Measurements from ENCODE around the gene STT3B. TPM values are rescaled to one million over a fixed set of nuclear protein-coding genes. Genes with fewer than 3 reads are reported as not detected.

Gene STT3B
- total RNA-seq, 4 donors from 2014 or later: 62.4 to 99.3 (median 69.0) TPM

- no peaks in the 10 kb centered on the region for H3K9me3 ChIP-seq
- H3K27ac ChIP-seq: no peak overlapping the region
- H3K4me3 ChIP-seq: no peak overlapping the region
- in situ Hi-C loops (cut with MboI; ENCODE audit: low sequenced_read_pairs in 4 of 4) (no loop called here), intact Hi-C loops (cut with DNase I; ENCODE audit: low total_unique reads) (no loop called here)
- no peak for TF ChIP-seq POLR2A (IDR thresholded peaks at IDR 0.05)
- TF ChIP-seq, protein P1, sequence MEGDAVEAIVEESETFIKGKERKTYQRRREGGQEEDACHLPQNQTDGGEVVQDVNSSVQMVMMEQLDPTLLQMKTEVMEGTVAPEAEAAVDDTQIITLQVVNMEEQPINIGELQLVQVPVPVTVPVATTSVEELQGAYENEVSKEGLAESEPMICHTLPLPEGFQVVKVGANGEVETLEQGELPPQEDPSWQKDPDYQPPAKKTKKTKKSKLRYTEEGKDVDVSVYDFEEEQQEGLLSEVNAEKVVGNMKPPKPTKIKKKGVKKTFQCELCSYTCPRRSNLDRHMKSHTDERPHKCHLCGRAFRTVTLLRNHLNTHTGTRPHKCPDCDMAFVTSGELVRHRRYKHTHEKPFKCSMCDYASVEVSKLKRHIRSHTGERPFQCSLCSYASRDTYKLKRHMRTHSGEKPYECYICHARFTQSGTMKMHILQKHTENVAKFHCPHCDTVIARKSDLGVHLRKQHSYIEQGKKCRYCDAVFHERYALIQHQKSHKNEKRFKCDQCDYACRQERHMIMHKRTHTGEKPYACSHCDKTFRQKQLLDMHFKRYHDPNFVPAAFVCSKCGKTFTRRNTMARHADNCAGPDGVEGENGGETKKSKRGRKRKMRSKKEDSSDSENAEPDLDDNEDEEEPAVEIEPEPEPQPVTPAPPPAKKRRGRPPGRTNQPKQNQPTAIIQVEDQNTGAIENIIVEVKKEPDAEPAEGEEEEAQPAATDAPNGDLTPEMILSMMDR (IDR thresholded peaks at IDR 0.05 in 4 of 5, conservative IDR thresholded peaks at IDR 0.05 in 1 of 5): no peak
- no peaks in the 10 kb centered on the region for H3K27me3 ChIP-seq
- no peaks in the 10 kb centered on the region for H3K4me1 ChIP-seq
- no peak for DNase-seq
- no peak for ATAC-seq
- H3K36me3 ChIP-seq: no peaks in the 10 kb centered on the region
Measured at GRCh38 chr3:31673950-31674349, 141.2 kb downstream of the STT3B start.

GRCh38 chr3:31676556-31676955, 143.8 kb downstream of the STT3B start:
- H3K9me3 ChIP-seq: no peaks in the 10 kb centered on the region
- H3K36me3 ChIP-seq: no peaks in the 10 kb centered on the region
- in situ Hi-C loops (cut with MboI; ENCODE audit: low sequenced_read_pairs in 4 of 4) (no loop called here), intact Hi-C loops (cut with DNase I; ENCODE audit: low total_unique reads) (no loop called here)
- H3K27ac ChIP-seq: no peak overlapping the region
- no peak overlapping the region for H3K4me3 ChIP-seq
- DNase-seq (no peak), ATAC-seq (no peak)
- no peak for TF ChIP-seq POLR2A (IDR thresholded peaks at IDR 0.05)
- TF ChIP-seq, protein P1 (IDR thresholded peaks at IDR 0.05 in 4 of 5, conservative IDR thresholded peaks at IDR 0.05 in 1 of 5): no peak
- no peaks in the 10 kb centered on the region for H3K27me3 ChIP-seq
- H3K4me1 ChIP-seq: no peaks in the 10 kb centered on the region

GRCh38 chr3:31680072-31680870, 147.5 kb downstream of the STT3B start:
- in situ Hi-C loops (cut with MboI; ENCODE audit: low sequenced_read_pairs in 4 of 4): no loop called here

More at GRCh38 chr3:31680072-31680870, 147.5 kb downstream of the STT3B start:
- no peaks in the 10 kb centered on the region for H3K36me3 ChIP-seq
- intact Hi-C loops (cut with DNase I; ENCODE audit: low total_unique reads): no loop called here
- no peak overlapping the region for H3K27ac ChIP-seq
- H3K27me3 ChIP-seq: no peaks in the 10 kb centered on the region
- no peaks in the 10 kb centered on the region for H3K4me1 ChIP-seq
- H3K9me3 ChIP-seq: no peaks in the 10 kb centered on the region
- H3K4me3 ChIP-seq: no peak overlapping the region
- no peak for ATAC-seq
- TF ChIP-seq, protein P1 (IDR thresholded peaks at IDR 0.05 in 4 of 5, conservative IDR thresholded peaks at IDR 0.05 in 1 of 5): no peak
- TF ChIP-seq POLR2A (IDR thresholded peaks at IDR 0.05): no peak
- no peak for DNase-seq
